H1 (cell line): ENCODE measurements around the gene MYORG.

Experiments
- CBX8 ChIP-seq: fragments of 300-800, 300-1000 bp; sonication (generic); IDR thresholded peaks from 2 replicates; pipeline ENCODE4 v1.7.1; 2016; ENCODE audit warnings: low read depth, low read length, borderline replicate concordance
- CEBPB ChIP-seq: IDR thresholded peaks from 2 replicates; pipeline ENCODE4 v1.6.1; 2012; ENCODE audit warnings: low read depth, low read length
- CHD1 ChIP-seq: IDR thresholded peaks from 2 replicates; pipeline ENCODE4 v1.6.1; 2012; ENCODE audit warnings: low read depth, low read length, improper control_type of control experiment
- POLR2AphosphoS5 ChIP-seq: IDR thresholded peaks from 2 replicates; pipeline ENCODE4 v1.6.1; 2011; ENCODE audit warnings: low read depth, low read length

GRCh38 chr9:34383904-34384303, 7.2 kb upstream of the MYORG start:
- TF ChIP-seq CEBPB, result no peak
- TF ChIP-seq CBX8, result no peak
- TF ChIP-seq POLR2AphosphoS5, result no peak
- no peak for TF ChIP-seq CHD1
